HG03342 (cell line): Measurements from ENCODE around the gene SFN.
"Not testable (repeated sequence)": the region's sequence is repeated elsewhere in the genome, so short reads cannot be mapped to it uniquely, and the experiment has no call there.

Experiments used
- ATAC-seq: cut with Tn5 transposase; IDR thresholded peaks from one replicate; pipeline ENCODE4 v1.9.1; 2021; ENCODE audit warnings: mild to moderate bottlenecking, moderate library complexity; ENCODE audit not compliant: unreplicated experiment

Gene SFN

DNA sequence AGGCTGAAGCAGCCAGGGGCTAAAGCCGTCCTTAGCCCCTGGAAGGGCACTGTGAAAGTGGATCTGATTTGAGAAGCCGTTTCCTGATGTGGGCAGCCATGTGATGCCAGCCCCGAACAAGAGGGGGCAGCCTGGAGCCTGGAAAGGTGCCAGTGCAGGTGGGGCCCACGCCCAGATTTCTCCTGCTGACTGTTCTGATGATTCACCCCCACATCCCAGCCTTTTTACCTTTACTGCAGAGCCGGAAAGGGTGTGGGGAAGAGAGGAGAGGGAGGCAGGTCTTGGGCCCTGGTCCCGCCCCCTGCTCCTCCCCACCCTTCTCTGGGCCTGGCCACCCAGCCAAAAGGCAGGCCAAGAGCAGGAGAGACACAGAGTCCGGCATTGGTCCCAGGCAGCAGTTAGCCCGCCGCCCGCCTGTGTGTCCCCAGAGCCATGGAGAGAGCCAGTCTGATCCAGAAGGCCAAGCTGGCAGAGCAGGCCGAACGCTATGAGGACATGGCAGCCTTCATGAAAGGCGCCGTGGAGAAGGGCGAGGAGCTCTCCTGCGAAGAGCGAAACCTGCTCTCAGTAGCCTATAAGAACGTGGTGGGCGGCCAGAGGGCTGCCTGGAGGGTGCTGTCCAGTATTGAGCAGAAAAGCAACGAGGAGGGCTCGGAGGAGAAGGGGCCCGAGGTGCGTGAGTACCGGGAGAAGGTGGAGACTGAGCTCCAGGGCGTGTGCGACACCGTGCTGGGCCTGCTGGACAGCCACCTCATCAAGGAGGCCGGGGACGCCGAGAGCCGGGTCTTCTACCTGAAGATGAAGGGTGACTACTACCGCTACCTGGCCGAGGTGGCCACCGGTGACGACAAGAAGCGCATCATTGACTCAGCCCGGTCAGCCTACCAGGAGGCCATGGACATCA, at the start of gene SFN:
SFN (plus strand) TSS at position 369 of the 904 bp plus-strand sequence; CDS start at position 433, 64 bp downstream.
- no peak for ATAC-seq

DNA sequence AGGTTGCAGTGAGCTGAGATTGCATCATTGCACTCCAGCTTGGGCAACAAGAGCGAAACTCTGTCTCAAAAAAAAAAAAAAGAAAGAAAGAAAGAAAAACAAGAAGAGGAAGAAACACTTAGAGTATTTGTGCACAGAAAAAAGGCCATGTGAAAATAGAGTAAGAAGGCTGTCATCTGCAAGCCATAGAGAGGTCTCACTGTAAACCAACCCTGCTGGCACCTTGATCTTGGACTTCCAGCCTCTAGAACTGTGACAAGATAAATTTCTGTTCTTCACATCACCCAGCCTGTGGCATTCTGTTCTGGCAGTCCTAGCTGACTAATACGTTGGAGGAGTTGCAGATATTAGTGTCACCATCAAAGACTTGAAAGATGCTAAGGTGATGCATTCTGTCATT, 48.6 kb upstream of the SFN start:
- ATAC-seq, result no peak

DNA sequence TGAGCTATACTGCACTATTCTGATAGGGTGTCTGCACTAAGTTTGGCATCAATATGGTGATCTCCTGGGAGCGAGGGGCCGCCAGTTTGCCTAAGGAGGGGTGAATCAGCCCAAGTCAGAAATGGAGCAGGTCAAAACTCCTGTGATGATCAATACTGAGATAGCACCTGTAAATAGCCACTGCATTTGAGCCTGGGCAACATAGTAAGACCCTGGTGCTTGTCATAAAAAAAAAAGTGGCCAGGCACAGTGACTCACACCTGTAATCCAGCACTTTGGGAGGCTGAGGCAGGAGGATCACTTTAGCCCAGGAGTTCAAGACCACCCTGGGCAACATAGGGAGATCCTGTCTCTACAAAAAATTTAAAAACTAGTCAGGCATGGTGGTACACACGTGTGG, 48.1 kb upstream of the SFN start:
- ATAC-seq, result no peak

DNA sequence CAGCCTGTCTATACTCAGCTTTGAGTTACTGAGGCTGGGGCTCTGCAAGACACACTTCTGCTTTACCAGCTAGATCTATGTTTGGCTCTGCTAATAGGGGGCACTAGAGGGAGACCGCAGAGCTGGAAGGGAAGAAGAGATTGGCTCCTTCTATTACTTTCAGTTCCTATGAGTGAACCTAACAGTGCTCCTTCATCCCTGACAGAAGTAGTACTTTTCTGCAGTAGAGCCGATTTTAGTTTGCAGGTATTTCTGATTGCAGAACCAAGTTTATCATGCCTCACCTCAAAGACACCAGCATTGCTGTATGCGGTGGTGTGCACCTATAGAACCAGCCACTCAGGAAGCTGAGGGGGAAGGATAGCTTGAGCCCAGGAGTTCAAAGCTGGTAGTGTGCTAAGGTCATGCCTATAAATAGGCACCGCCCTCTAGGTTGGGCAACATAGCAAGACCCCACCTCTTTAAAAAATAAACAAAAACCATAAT, 42.1 kb upstream of the SFN start:
- ATAC-seq, result peak; percentile 83

DNA sequence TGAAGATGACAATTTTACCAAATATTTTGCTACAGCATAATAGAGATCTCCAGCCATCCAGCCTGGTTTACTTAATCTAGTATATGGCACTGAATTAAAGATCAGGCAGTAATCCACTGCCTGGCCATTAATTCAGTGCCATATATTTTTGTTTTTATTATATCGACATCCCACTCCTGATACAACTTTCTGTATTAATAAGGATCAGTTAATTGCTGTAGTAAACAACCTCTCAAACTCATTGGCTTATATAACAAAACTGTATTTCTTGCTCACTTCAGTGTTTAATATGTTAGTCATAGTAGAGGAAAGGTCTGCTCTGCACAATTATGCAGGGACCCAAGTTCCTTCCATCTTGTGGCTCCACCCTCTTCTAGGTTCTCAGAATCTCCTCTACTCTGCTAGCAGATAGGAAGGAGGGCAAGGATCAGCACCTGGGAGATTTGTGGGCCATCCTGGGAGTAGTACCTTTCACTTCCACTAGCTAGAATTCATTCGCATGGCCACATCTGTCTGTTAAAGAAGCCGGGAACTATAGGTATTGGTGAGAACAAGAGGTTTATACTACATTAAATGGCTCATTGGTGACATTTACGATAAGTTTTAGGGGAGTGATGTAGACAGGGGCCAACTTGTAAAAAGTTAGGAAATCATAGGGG, 40.1 kb upstream of the SFN start:
- ATAC-seq, result no peak

DNA sequence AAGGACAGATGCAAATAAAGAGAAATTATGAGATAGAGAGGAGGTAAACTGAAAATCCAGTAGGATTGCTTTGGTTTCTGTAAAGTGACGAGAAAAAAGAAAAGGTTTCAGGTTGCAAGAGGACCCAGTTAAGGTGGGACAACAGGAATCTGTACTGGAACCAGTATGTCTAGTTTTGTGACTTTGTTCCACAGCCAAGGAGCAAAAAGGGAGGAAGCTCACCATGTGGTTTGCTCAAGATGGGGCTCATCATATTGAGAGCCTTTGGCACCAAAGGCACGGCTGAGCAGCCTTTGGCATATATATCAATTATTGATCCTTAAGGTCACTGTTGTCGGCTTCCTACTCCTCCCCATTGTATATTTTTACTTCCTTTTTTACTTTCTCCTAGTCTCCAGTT, 38.2 kb upstream of the SFN start:
- no peak for ATAC-seq

DNA sequence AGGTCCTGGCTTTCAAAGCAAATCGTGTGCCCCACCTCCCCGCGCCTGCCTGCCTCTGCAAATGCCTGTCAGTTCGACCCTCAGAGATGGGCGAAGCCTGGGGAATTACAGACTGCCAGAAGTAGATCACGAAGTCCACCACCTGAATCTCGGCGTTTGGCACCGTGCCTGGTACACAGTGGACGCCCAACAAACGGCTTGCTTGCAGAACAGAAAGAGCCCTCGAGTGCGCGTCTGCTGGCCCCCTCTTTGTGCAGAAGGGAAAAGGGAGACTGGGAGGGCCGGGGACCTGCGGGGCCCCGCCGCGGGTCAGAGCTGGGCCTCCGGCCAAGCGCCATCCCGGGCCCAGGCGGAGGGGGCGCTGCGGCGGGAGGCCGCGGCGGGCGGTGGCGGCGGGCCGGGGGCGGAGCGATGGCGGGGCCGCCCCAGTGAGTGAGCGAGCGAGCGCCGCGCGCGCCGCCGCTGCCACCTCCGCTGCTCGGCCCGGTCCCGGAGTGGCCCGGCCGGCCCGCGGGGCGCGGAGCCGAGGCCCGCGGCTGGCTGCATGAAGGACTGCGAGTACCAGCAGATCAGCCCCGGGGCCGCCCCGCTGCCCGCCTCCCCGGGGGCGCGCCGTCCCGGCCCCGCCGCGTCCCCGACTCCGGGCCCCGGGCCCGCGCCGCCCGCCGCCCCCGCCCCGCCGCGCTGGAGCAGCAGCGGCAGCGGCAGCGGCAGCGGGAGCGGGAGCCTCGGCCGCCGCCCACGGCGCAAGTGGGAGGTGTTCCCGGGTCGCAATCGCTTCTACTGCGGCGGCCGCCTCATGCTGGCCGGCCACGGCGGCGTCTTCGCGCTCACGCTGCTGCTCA, 36.5 kb upstream of the SFN start, which contains the start of gene ZDHHC18:
ZDHHC18 (plus strand) TSS at position 428 of the 845 bp plus-strand sequence; CDS start at position 545, 117 bp downstream.
- peak; percentile 75 for ATAC-seq

DNA sequence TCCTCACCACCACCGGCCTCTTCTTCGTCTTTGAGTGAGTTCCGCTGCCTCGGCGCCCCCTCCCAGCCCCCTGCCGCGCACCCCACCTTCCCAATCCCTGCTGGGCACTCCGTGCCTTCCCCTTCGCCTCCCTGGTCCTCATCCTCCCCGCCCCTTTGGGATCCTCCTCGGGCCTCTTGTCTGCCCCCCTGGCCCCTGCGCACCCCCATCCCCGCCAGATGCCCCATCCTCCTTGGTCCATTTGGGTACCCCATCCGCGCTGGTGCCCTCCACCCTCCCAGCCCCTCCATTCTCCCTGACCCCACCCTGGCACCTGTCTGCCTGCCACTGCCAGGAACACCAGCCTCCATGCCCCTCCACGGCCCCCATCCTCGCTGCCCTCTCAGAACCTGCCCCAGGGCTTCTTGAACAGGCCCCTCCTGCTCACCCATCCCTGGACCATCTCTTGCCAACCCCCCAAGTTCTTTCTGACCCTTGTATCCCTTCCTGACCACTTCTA, 35.8 kb upstream of the SFN start:
- ATAC-seq, result peak; percentile 7

DNA sequence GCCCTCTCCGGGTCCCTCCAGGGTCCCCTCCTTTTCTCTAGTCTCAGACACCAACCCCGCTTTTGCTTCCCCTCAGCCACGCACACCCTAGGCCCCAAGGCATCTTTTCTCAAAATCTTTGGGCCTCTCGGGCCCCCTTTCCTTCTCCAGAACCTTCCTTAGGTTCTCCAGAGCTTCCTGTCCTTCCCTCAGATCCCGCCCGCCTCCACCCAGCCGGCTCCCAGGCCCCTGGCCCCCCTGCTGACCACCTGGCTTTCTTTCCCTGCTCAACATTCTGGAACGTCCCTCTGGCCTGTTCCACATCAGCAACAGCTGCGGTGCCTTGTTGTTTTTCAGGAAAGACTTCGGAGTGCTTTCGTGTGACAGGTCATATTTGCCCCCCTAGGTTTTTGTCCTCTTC, 35.3 kb upstream of the SFN start:
- no peak for ATAC-seq

DNA sequence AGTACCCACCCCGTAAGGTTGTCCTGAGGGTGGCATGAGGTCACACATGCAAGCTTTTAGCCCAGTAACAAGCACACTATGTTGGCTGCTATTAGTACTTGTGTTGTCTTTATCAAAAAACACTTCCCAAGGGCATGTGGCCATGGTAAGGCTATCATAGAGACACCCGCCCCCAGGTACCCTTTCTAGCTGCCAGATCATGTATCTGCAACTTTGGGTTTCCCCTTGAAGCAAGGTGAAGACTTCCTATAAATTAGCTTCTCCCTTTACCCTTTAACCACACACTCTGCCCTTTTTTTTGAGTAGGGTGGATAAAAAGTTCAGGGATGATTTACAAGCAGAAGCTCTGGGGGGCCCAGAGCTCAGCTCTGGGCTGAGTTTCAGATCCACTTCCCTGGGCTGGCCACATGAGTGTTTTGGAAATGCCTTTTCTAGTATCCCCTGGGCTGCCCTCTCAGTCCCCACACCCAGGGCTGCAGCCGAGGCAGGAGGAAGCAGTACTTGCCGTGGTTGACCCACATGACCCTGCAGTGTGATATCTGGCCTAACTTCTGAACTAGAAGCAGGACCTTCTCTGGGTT, 34.4 kb upstream of the SFN start:
- no peak for ATAC-seq

DNA sequence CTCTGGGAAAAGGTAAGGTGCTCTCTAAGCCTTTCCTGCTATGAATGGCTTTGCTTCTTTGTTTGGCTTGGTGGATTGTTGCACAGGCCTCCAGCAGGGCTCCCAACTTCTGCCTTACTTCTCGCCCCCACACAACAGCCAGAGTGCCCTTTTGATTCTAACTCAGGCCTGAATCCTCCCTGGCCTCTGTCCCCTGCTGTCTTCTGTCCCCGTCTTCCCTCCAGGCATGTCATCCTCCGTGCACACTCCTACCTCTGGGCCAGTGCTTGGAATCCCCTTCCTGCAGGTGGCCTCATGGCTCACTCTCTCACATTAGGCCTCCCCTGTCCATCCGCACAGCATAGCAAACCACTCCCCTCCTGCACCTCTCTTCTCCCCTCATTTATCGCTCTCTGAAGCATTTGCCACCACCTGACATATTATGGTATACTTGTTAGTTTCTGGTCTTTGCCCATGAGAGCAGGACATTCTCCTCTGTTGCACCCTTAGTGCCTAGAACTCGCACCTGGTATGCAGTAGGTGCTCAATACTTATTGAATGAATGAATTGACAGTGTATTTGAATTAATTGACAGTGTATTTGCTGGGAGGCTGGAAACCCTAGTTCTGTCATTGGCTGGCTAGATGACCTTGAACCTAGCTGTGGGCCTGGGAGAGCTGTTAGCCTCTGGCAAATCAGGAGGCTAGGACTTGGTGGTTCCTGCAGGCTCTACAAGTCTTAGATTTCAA, 33.6 kb upstream of the SFN start:
- ATAC-seq, result no peak

DNA sequence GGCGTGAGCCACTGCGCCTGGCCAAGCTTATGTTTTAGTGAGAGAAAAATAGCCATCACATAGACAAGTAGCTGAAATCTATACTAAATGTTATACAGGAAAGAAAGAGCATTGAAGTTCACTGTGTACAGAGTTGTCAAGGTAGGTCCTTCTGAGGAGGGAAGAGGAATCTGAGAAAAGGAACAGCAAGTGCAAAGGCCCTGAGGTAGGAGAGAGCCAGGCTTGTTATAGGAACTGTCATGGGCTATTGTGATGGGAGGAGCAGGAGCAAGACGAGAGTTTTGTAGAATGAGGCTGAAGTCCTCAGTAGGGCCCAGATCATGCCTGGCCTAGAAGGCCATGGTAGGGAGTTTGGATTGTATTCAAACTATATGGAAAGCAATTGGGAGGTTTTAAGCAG, 31.9 kb upstream of the SFN start:
- ATAC-seq, result no peak

DNA sequence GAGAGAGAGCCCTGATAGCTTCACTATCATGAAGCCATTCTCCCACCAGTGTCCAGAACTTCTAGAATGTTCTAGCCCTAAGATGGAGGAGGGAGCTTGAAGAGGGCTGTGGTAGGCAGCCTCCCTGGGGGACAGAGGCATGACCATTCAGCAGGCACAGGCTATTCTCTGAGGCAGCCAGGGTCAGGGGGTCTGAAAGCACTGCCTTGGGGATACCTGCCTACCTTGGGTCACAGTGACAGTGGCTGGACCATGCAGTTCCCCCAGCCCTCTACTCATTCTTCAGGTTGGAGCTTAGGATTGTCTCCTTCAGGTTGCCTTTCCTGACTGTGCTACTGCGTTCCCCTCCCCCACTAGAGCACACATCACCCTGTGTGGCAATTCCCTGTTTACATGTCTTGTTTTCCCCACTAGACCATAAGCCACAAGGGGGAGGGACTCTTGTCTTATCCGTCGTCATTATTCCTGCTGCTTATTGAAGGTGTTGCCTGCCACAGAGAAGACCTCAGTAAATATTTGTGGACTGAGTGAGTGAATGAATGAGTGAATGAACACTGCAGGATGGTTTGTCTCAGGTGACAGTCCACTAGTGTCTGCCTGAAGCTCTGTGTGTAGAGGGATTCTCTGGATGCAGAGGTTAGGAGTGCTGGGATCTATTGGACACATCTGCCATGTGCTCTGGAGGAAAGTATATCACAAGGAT, 31.3 kb upstream of the SFN start:
- ATAC-seq, result no peak

DNA sequence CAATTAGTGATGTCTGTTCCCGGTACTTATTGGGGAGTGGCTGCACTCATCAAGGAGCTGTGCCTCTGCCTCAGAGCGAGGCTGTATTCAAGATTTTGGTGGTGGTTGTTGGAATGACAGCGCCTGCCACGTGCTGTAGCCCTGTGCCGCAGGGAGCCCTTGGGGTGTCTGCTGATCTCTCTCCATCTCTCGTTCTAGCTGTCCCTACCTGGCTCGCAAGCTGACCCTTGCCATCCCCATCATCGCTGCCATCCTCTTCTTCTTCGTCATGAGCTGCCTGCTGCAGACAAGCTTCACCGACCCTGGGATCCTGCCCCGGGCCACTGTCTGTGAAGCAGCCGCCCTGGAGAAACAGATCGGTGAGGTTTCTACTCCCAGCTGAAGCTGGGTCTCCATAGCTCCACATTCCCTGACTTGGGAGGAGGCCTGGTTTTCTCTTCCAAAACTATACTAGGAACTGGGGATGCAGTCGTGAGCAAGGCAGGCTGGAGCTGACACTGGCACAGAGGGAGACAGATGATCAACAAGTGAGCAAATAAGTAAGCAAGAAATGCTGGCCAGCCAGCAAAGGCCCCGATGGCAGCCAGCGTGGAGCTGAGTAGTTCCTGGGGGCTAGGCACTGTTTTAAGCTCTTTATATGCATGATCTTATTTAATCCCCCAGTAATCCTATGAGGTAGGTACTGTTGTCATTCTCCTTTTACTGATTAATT, 30.5 kb upstream of the SFN start:
- no peak for ATAC-seq

DNA sequence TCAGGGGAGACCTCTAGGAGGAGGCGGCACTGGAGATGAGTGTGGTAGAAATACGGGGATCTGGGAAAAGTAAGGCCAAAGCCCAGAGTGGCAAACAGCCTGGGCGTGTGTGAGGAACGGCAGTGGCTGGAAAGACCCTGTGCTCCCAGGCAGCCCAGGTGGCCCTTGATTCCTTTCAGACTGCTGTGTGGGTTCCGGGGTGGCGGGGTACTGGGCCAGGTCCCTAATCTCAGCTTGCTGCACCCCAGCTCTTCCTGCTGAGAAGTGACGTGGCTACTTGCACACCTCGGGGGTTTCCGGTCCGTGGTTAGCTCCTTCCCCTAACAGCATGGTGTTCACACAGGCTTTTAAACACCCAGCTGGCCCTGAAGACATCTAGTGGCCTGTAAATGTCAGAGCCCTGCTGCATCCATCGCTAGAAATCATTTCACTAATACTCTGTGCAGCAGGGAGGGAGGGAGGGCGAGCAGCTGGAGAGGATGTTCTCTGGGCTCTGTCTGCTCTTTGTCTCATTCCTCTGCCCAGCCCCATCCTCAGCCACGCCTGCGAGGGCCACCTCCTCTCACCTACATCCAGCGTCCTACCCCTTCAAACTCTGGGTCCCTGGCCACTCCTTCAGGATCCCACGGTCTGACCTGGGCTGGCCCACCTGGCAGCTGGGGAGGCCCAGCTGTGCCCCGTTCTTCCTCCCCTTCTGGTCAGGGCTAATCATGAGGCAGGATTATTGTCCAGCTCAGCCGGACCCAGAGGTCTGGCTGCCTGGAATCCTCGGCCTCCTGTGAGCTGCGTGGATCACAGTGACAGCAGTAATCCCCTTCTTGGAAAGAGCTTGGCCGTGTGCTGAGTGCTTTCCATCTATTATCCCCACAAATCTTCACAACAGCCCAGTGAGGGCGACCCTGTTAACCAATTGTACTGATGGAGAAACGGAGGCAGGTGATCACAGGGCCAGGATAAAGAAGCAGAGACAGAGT, 29.2 kb upstream of the SFN start:
- peak; percentile 85 for ATAC-seq

DNA sequence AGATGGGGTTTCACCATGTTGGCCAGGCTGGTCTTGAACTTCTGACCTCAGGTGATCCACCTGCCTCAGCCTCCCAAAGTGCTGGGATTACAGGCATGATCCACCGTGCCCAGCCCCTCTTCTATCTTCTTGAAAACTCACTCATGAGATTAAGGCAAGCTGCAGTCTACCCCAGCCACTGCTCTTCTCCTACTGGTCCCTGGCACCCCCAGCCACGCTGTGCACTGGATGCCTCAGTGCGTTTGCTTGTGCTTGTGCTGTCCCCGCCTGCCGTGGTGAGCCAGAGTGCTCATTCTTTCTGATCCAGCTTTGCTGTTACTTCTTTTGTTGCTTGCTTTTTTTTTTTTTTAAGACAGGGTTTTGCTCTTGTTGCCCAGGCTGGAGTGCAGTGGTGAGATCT, 25.3 kb upstream of the SFN start:
- ATAC-seq, result not testable (repeated sequence)
